ENCODE results near the gene LIMS1.

DNA sequence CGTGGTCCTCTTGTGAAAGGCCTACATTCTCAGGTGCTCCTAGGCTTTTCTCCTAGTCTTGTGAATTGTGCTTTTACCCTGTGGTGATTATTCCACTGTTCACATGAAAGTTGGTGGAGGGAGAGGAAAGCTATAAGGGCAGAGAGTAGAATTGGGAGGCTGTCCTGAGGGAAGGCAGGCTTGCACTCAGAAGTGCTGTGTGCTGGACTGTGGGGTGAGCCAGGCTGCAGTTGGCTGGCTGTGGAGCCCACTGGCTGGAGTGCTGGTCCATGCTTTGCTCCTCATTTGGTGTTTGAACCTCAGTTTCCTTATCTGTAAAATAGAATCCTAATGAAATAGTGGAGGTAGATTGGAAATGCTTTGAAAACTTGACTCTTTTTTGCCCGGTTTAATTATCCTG lies 21.3 kb downstream of the LIMS1 start:
- TF ChIP-seq, protein P1, sequence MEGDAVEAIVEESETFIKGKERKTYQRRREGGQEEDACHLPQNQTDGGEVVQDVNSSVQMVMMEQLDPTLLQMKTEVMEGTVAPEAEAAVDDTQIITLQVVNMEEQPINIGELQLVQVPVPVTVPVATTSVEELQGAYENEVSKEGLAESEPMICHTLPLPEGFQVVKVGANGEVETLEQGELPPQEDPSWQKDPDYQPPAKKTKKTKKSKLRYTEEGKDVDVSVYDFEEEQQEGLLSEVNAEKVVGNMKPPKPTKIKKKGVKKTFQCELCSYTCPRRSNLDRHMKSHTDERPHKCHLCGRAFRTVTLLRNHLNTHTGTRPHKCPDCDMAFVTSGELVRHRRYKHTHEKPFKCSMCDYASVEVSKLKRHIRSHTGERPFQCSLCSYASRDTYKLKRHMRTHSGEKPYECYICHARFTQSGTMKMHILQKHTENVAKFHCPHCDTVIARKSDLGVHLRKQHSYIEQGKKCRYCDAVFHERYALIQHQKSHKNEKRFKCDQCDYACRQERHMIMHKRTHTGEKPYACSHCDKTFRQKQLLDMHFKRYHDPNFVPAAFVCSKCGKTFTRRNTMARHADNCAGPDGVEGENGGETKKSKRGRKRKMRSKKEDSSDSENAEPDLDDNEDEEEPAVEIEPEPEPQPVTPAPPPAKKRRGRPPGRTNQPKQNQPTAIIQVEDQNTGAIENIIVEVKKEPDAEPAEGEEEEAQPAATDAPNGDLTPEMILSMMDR (IDR thresholded peaks at IDR 0.05): no peak
- no peak for TF ChIP-seq POLR2A (IDR thresholded peaks at IDR 0.05)
